Heart left ventricle (tissue), 16 donors: ENCODE data around the gene CGB2. TPM values are rescaled to one million over a fixed set of nuclear protein-coding genes. Genes with fewer than 3 reads are reported as not detected.
A peak's percentile ranks its signal among the peaks of the same experiment; 100 is the strongest.

ENCODE experiments used
- ATAC-seq, 4 donors: fragments of 200-7000 bp; cut with Tn5 transposase; one replicate each; pipeline ENCODE4 v1.9.1; 2020 to 2022; ENCODE audit warnings: moderate library complexity in 4 of 4, mild to moderate bottlenecking in 3 of 4, moderate number of reproducible peaks in 1 of 4
- DNase-seq, 5 donors: peaks; one replicate each; pipeline ENCODE4 v3.0.0-alpha.2; 2020
- H3K27ac ChIP-seq, 12 donors: fragments of 200-600 bp; sonication (generic) in 4 of 12; one replicate each; pipeline versions ENCODE4 v1.5.0 to v1.8.0; 2016 to 2022; ENCODE audit warnings: mild to moderate bottlenecking in 2 of 12
- H3K27me3 ChIP-seq, 9 donors: fragments of 200-600 bp; sonication (generic) in 2 of 9; one replicate each; pipeline versions ENCODE4 v1.5.1 to v1.8.0; 2016 to 2022; ENCODE audit warnings: mild to moderate bottlenecking in 3 of 9
- H3K36me3 ChIP-seq, 9 donors: fragments of 200-600 bp; sonication (generic) in 2 of 9; one replicate each; pipeline versions ENCODE4 v1.5.0 to v1.8.0; 2018 to 2022; ENCODE audit warnings: mild to moderate bottlenecking in 2 of 9
- H3K4me1 ChIP-seq, 12 donors: fragments of 200-600 bp; sonication (generic) in 4 of 12; one replicate each; pipeline versions ENCODE4 v1.5.0 to v1.8.0; 2016 to 2022; ENCODE audit warnings: mild to moderate bottlenecking in 3 of 12
- H3K4me3 ChIP-seq, 12 donors: fragments of 200-600 bp; sonication (generic) in 4 of 12; one replicate each; pipeline versions ENCODE4 v1.5.0 to v1.8.0; 2017 to 2022; ENCODE audit warnings: mild to moderate bottlenecking in 9 of 12, moderate library complexity in 4 of 12
- H3K9me3 ChIP-seq, 12 donors: fragments of 200-600 bp; sonication (generic) in 4 of 12; one replicate each; pipeline versions ENCODE4 v1.5.0 to v1.8.0; 2016 to 2022; ENCODE audit warnings: mild to moderate bottlenecking in 1 of 12
- POLR2A ChIP-seq, 2 donors: fragments of 450-650 bp; IDR thresholded peaks; one replicate each; pipeline ENCODE4 v1.6.1; 2017; ENCODE audit warnings: antibody characterized with exemption in 2 of 2, mild to moderate bottlenecking in 2 of 2, moderate library complexity in 2 of 2
- WGBS, 4 donors: extraction: QIAGEN DNeasy Blood & Tissue Kit in 2 of 4; methylation state at CpG; one replicate each; pipeline versions ENCODE4 v1.1.5 to v1.1.7; 2013 to 2018; 5-methylcytosine and 5-hydroxymethylcytosine counted together
- intact Hi-C, 10 donors: fragments of 100-400 bp; cut with DNase I; formaldehyde crosslinking; loops; one replicate each; pipeline versions ENCODE4 v1.11.1 to v1.14.2; 2022
- polyA plus RNA-seq, 2 donors: library from polyadenylated mRNA; stranded (reverse); fragments of 200-250 nt; gene quantifications; one replicate each; pipeline ENCODE4 v1.2.3, GENCODE V29; 2013
- total RNA-seq, 9 donors: library from RNA; depleted of rRNA in 2 of 9; stranded (reverse); fragments of >200 nt in 2 of 9; fragmentation: NEBNext Ultra II Directional in 3 of 9; extraction: Animal tissue kit (Norgen Biotek cat#: 25700) in 3 of 9; gene quantifications; one replicate each; pipeline versions ENCODE4 v1.1.0 to v1.2.4, GENCODE V29; 2016 to 2023
- TF ChIP-seq, protein P1 (sequence below), 12 donors: fragments of 200-600 bp; sonication (generic) in 4 of 12; IDR thresholded peaks; one replicate each; pipeline versions ENCODE4 v1.5.0 to v1.8.0; 2018 to 2022; ENCODE audit warnings: antibody characterized with exemption in 12 of 12, mild to moderate bottlenecking in 5 of 12
- donor health status: ischemic (EF 13 %, LVEDD 7.1; RV severe dilation, severe dysfunction).
- donor health status: healthy with polysubstance abuse.
- donor health status: DM: no; HTN: yes; CAD: no.
- donor health status: DM: no; HTN: no; CAD: no.
- donor health status: ischemic (EF 25% LVEDD 6.9; RV normal size, moderate dysfunction).
- donor health status: ischemic (EF 25% LVEDD 5.7; RV mildly dilated, moderate dysfunction).
- donor health status: healthy.
- donor health status: DM: yes; HTN: yes; CAD: no.
- donor health status: ischemic (EF 35%, LVEDD 5.7; RV mildly dilated, moderate dysfunction).
- donor health status: nonischemic (EF 11% LVEDD 7.7; RV severe dilation, severe dysfunction).
- donor health status: DM: yes; HTN: yes; CAD: no.
- donor health status: PGD.
- donor health status: ischemic (EF 29% LVEDD 5.4; RV normal size, mild dysfunction).
- donor health status: nonischemic (EF 23%, LVEDD 6.1; RV moderate dilation, normal function).

The CGB2 gene
- total and polyA plus RNA-seq, 11 donors = not detected

DNA sequence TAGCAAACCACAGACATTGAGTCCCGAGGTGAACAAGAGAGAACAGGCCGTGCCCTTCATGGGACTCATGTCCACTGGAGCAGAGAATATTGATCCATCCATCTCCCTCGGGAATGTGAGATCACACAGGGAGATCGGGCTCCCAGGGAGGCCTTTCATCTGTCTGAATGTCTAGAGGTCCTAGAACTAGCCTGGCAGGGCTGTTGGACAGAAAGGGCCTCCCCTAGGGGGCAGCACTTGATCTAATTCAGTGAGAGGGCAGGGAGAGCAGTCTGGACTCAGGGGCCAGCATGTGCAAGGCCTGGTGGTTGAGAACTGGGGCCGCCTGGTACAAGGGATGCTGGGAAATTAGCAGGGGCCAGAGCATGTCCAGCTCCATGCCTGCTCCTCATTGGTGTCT lies 33.7 kb upstream of the CGB2 start:
- Histone ChIP-seq H3K36me3 (peaks cover 0 to 15% (median 3%) of the 10 kb centered on the region in 9 donors), H3K27me3 (no peaks in the 10 kb centered on the region), H3K4me3 (no peak overlapping the region), H3K27ac (no peak overlapping the region), H3K4me1 (peaks cover 6 to 17% (median 12%) of the 10 kb centered on the region in 12 donors), H3K9me3 (no peaks in the 10 kb centered on the region)
- ATAC-seq (no peak), DNase-seq (no peak)
- WGBS, 4 donors = 68 to 81% (median 72%) methylated on average over 5 of the region's 5 CpGs
- TF ChIP-seq POLR2A (IDR thresholded peaks at IDR 0.05) = no peak
- TF ChIP-seq, protein P1, sequence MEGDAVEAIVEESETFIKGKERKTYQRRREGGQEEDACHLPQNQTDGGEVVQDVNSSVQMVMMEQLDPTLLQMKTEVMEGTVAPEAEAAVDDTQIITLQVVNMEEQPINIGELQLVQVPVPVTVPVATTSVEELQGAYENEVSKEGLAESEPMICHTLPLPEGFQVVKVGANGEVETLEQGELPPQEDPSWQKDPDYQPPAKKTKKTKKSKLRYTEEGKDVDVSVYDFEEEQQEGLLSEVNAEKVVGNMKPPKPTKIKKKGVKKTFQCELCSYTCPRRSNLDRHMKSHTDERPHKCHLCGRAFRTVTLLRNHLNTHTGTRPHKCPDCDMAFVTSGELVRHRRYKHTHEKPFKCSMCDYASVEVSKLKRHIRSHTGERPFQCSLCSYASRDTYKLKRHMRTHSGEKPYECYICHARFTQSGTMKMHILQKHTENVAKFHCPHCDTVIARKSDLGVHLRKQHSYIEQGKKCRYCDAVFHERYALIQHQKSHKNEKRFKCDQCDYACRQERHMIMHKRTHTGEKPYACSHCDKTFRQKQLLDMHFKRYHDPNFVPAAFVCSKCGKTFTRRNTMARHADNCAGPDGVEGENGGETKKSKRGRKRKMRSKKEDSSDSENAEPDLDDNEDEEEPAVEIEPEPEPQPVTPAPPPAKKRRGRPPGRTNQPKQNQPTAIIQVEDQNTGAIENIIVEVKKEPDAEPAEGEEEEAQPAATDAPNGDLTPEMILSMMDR (IDR thresholded peaks at IDR 0.05) = peak in 11 of 12 donors; percentile 10 to 47 (median 33)
- intact Hi-C loops = loop anchor here in 4 of 10 donors (10.0 kb wide), 3 partner anchors 197 to 217 kb away; no protein-coding TSS in a partner anchor

GRCh38 chr19:48999481-49000325 lies 32.0 kb upstream of the CGB2 start:
- Histone ChIP-seq H3K27me3 (no peaks in the 10 kb centered on the region), H3K9me3 (no peaks in the 10 kb centered on the region), H3K4me1 (peaks cover under 1 to 8% (median 3%) of the 10 kb centered on the region in 12 donors), H3K4me3 (no peak overlapping the region), H3K36me3 (peaks cover 0 to 32% (median 21%) of the 10 kb centered on the region in 9 donors), H3K27ac (no peak overlapping the region)
- TF ChIP-seq, protein P1 (IDR thresholded peaks at IDR 0.05) = peak; percentile 36 to 68 (median 49)
- no peak for TF ChIP-seq POLR2A (IDR thresholded peaks at IDR 0.05)
- intact Hi-C loops = loop anchor here in 4 of 10 donors (10.0 kb wide), 3 partner anchors 195 to 215 kb away; no protein-coding TSS in a partner anchor
- DNase-seq (peak in 1 of 5 donors; percentile 78), ATAC-seq (peak in 3 of 4 donors; percentile 53 to 60 (median 55))
- WGBS, 4 donors = 58 to 84% (median 59%) methylated on average over 6 to 16 of the region's 16 CpGs

DNA sequence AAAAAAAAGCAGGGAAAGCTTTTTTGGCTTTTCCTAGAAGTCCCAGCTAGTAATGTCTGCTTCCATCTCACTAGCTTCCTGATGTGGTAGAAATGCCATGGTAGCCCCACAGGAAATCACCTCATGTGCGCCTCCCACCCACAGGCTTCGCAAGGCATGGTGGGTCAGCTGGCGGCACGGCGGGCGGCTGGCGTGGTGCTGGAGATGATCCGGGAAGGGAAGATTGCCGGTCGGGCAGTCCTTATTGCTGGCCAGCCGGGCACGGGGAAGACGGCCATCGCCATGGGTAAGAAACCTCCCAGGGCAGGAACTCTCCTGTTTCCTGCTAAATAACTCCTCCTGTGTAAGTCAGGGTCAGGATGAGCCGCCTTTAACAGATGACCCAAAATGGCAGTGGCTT lies 27.6 kb upstream of the CGB2 start:
- Histone ChIP-seq H3K4me1 (peaks cover 0 to 3% (median 0%) of the 10 kb centered on the region in 12 donors), H3K9me3 (no peaks in the 10 kb centered on the region), H3K4me3 (no peak overlapping the region), H3K27ac (no peak overlapping the region), H3K36me3 (peaks cover 0 to 73% (median 54%) of the 10 kb centered on the region in 9 donors), H3K27me3 (no peaks in the 10 kb centered on the region)
- TF ChIP-seq, protein P1 (IDR thresholded peaks at IDR 0.05) = no peak
- TF ChIP-seq POLR2A (IDR thresholded peaks at IDR 0.05) = no peak
- intact Hi-C loops = no loop called here
- 94 to 100% (median 98%) methylated on average over 15 of the region's 15 CpGs for WGBS, 4 donors
- ATAC-seq = no peak
- peak in 1 of 5 donors; percentile 8 for DNase-seq

- no peaks in the 10 kb centered on the region for H3K9me3 ChIP-seq
- peak in 1 of 5 donors; percentile 1 for DNase-seq
- H3K27me3 ChIP-seq = no peaks in the 10 kb centered on the region
- H3K36me3 ChIP-seq = peaks cover 0 to 81% (median 63%) of the 10 kb centered on the region in 9 donors
- H3K4me1 ChIP-seq = no peaks in the 10 kb centered on the region
- ATAC-seq = no peak
- intact Hi-C loops = no loop called here
- TF ChIP-seq, protein P1 (IDR thresholded peaks at IDR 0.05) = no peak
- no peak for TF ChIP-seq POLR2A (IDR thresholded peaks at IDR 0.05)
- WGBS, 4 donors = 95 to 99% (median 96%) methylated on average over 7 of the region's 7 CpGs
- no peak overlapping the region for H3K27ac ChIP-seq
- H3K4me3 ChIP-seq = no peak overlapping the region
These were observed 26.6 kb upstream of the CGB2 start for GRCh38 chr19:49004964-49005614.
